H1 (cell line): ENCODE measurements around the gene MTM1. TPM values are rescaled to one million over a fixed set of nuclear protein-coding genes. Genes with fewer than 3 reads are reported as not detected.

Experiments
- CREB1 ChIP-seq: IDR thresholded peaks from 2 replicates; pipeline ENCODE4 v1.6.1; 2012; ENCODE audit warnings: inconsistent platforms
- EP300 ChIP-seq, 2 experiments: IDR thresholded peaks; 1 replicate in 1 of 2; 2 replicates in 1 of 2; pipeline ENCODE4 v1.6.1; 2011 to 2012; ENCODE audit warnings: low read depth in 2 of 2, low read length in 2 of 2, mild to moderate bottlenecking in 2 of 2, borderline replicate concordance in 1 of 2, inconsistent platforms in 1 of 2, moderate library complexity in 1 of 2
- SP1 ChIP-seq: IDR thresholded peaks from 2 replicates; pipeline ENCODE4 v1.6.1; 2011; ENCODE audit warnings: low read depth, low read length
- TCF12 ChIP-seq: IDR thresholded peaks from 2 replicates; pipeline ENCODE4 v1.6.1; 2011; ENCODE audit warnings: low read depth, mild to moderate bottlenecking, low read length
- polyA plus RNA-seq, 7 experiments: library from polyadenylated mRNA; depleted of rRNA in 3 of 7; stranded (reverse) in 5 of 7; unstranded in 2 of 7; fragments of >200 nt in 5 of 7; fragments of 200-250 nt in 2 of 7; gene quantifications; 1 replicate in 5 of 7; 2 replicates in 1 of 7; 4 replicates in 1 of 7; pipeline versions ENCODE4 v1.2.1 to v1.2.3, GENCODE V29; 2011 to 2013; ENCODE audit warnings: missing spikeins in 2 of 7, mixed read lengths in 2 of 7
- total RNA-seq: library from RNA; stranded (reverse); fragmentation: NEBNext Ultra II Directional; extraction: Animal tissue kit (Norgen Biotek cat#: 25700); gene quantifications from 2 replicates; pipeline ENCODE4 v1.2.1, GENCODE V29; 2021

MTM1 gene
- total and polyA plus RNA-seq, 2 of the 8 experiments (the other 6 are each of a cell fraction or from before 2014, with no cell fraction given) = 2.3 to 8.4 TPM

- TF ChIP-seq EP300 (IDR thresholded peaks at IDR 0.05; ENCODE audit: borderline replicate concordance in 1 of 2, low read depth in 2 of 2, low read length in 2 of 2) (0 out of 3 replicates have a peak, but pooled peaks of 1 of the 2 experiments have one; percentile 24), TCF12 (no peak), CREB1 (peak; percentile 49; the same call in 1 of the 2 replicates), SP1 (0 out of 2 replicates have a peak, but pooled peaks have one; percentile 63)
- TF ChIP-seq, all 59 proteins: peak for 8
Observed at GRCh38 chrX:150566734-150567182, 1.7 kb upstream of the MTM1 start (continued).
